GM12801 (cell line): ENCODE results near the gene HSP90AB1.

Experiments
- TF ChIP-seq, protein P1 (sequence below): IDR thresholded peaks from one replicate; pipeline ENCODE4 v1.5.1; 2011; ENCODE audit warnings: control low read depth; ENCODE audit not compliant: insufficient read length; ENCODE audit errors: extremely low read depth

The HSP90AB1 gene

DNA sequence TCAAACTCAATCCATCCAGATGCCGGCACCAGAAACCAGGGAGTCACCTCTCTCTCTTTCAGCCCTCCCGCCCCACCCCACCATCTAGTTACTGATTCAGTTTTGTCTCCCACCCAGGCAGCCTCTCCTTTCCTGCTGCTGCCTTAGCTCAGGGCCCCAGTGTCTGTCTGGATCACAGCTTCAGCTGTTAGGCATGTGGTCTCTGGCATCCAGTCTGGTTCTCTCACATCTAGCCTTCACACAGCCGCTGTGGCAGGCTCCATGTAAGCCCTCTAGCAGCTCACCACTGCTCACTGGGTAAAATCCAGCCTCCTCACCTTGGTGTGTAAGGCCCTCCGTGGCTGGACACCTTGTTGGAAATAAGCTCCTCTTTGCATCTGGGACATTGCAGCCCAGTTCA, 44.9 kb downstream of the HSP90AB1 start:
- TF ChIP-seq, protein P1, sequence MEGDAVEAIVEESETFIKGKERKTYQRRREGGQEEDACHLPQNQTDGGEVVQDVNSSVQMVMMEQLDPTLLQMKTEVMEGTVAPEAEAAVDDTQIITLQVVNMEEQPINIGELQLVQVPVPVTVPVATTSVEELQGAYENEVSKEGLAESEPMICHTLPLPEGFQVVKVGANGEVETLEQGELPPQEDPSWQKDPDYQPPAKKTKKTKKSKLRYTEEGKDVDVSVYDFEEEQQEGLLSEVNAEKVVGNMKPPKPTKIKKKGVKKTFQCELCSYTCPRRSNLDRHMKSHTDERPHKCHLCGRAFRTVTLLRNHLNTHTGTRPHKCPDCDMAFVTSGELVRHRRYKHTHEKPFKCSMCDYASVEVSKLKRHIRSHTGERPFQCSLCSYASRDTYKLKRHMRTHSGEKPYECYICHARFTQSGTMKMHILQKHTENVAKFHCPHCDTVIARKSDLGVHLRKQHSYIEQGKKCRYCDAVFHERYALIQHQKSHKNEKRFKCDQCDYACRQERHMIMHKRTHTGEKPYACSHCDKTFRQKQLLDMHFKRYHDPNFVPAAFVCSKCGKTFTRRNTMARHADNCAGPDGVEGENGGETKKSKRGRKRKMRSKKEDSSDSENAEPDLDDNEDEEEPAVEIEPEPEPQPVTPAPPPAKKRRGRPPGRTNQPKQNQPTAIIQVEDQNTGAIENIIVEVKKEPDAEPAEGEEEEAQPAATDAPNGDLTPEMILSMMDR: no peak

GRCh38 chr6:44292661-44293365, 45.9 kb downstream of the HSP90AB1 start:
- TF ChIP-seq, protein P1: no peak

- TF ChIP-seq, protein P1: no peak
Measured at GRCh38 chr6:44294832-44295791, 48.2 kb downstream of the HSP90AB1 start.

DNA sequence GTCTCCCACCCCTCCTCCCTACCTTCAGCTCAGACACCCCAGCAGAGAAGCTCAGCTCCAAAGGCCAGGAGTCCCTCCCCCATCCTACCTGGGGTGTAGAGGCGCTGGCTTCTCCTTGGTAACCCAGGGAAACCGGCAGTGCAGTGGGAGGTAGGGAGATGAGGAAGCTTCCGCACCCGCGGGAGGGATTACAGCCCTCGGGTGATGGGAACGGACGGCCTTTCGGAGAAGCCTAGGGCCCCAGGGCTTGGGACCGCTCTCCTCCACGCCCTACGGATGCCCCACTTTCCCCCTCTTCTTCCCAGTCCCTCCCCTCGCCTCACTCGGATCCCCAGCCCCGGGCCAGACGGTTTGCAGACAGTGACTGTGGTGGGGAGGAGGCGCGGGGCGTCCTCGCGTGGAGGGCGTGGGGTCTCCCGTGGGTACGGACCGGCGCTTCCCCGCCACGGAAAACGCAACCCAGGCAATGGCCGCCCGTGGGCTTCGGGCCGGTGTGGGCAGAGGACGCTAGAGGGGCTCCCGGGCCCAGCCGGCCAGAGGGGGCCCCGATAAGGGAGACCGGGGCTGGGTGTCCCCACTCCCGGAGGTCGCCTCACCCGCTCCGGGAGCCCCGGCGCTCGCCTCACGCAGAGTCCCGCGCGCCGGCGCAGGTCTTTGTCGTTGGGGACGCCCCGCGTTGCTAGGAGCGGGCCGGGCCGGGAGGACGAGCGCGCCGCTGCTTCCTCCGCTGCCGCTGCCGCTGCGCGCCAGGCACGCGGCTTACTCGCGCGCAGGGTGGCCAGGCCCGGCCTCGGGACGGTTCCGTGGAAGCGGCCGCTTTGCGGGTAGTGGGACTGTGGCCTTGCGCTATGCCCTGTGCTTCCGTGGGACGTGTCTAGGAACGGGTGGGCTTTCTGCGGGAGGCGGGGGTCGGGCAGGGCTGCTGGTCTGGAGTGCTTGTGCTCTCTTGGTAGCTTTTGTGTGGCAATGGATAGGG, 50.5 kb downstream of the HSP90AB1 start:
- TF ChIP-seq, protein P1: no peak

DNA sequence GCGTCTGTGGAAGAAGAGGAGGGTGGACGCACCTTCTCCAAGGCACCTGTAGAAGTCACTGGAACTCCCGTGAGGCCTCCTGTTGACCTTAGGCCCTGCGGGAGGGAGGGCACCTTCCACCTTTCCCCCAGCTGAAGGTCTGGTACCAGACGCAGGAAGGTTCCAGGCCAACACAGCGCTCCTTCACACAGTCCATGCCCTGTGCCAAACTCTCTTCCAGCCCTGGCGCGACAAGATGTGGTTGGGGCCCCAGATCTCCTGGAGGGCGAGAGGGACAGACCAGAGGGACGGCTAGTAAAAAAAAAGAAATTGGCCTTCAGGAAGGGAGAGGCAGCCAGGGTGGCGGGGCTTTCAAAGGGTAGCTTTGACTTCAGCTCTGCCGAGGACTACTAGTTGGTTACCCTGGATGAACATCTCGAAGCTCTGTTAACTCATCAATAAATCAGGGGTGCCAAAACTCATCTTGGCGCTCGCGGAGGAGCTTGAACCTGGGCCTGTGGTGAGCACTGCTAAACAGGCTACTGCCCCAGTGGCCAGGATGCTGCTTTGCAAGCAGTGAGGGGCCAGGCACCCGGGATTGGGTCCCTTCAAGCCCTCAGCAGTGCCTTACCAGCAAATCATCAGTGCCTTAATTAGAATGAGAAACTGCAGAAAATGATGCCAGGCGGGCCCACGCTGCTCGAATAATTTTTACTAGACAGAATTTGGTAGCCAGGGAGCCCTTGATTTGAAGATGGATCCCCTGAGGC, 51.3 kb downstream of the HSP90AB1 start:
- TF ChIP-seq, protein P1: no peak

GRCh38 chr6:44298864-44299263, 52.0 kb downstream of the HSP90AB1 start:
- TF ChIP-seq, protein P1: no peak
